ENCODE data around the gene ARID5B.

GRCh38 chr10:61964059-61964709, 62.7 kb downstream of the ARID5B start:
- TF ChIP-seq REST (IDR thresholded peaks at IDR 0.05; ENCODE audit: insufficient read depth in 1 of 2, low read depth in 2 of 2, low read length in 2 of 2) (no peak), TAF1 (IDR thresholded peaks at IDR 0.05; ENCODE audit: borderline replicate concordance, insufficient read depth, low read length) (no peak)

All from PFSK-1 (cell line).